ENCODE measurements around the gene MYMK. TPM values are rescaled to one million over a fixed set of nuclear protein-coding genes. Genes with fewer than 3 reads are reported as not detected.

MYMK gene
- total RNA-seq, 4 donors from 2014 or later, result not detected

- TF ChIP-seq CTCF (IDR thresholded peaks at IDR 0.05), result no peak
- ATAC-seq (ENCODE audit: low FRiP score), result no peak
- DNase-seq (ENCODE audit: low spot score), result no peak
These were observed 15.4 kb upstream of the MYMK start for GRCh38 chr9:133539991-133540697.

- DNase-seq (ENCODE audit: low spot score) (no peak), ATAC-seq (ENCODE audit: low FRiP score) (no peak)
- TF ChIP-seq CTCF (IDR thresholded peaks at IDR 0.05), result no peak
These were observed 14.4 kb upstream of the MYMK start for GRCh38 chr9:133538851-133539833.

GRCh38 chr9:133538176-133538575, 13.4 kb upstream of the MYMK start:
- TF ChIP-seq CTCF (IDR thresholded peaks at IDR 0.05), result no peak
- ATAC-seq (ENCODE audit: low FRiP score) (no peak), DNase-seq (ENCODE audit: low spot score) (no peak)

DNA sequence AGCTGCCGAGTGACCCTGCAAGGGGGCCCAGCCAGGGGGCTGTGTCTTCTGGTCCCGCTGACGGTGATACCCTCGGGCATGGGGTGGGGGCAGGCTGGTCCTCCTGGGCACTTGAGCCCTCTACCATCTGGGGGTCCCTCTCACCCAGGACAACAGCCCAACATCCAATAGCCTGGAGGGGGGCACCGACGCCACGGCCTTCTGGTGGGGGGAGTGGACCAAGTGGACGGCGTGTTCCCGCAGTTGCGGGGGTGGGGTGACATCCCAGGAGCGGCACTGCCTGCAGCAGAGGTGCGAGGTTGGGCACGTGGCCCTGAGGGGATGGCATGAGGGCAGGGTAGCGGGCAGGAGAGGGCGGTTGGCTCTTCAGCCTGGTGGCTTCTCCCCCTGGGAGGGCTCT, 12.5 kb upstream of the MYMK start:
- ATAC-seq (ENCODE audit: low FRiP score), result no peak
- TF ChIP-seq CTCF (IDR thresholded peaks at IDR 0.05), result no peak

DNA sequence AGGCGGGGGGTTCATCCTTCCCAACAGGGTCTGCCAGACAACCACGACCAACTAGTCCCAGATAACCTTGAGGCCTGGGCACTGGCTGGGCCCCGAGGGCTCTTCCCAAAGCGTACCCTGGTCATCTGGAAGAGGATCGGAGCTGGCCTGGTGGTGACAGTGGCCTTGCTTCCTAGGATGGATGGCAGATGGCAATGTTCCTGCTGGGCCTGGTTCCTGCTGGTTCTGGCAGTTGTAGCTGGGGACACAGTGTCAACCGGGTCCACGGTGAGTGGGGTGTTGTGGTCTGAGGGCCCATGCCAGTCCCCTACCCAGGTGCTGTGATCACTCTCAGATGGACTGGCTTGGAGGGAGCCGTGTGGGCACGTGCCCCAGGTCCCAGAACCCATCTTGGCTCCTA, 11.8 kb upstream of the MYMK start:
- DNase-seq (ENCODE audit: low spot score) (no peak), ATAC-seq (ENCODE audit: low FRiP score) (no peak)
- TF ChIP-seq CTCF (IDR thresholded peaks at IDR 0.05), result no peak

More for the DNA sequence above, 12.5 kb upstream of the MYMK start:
- DNase-seq (ENCODE audit: low spot score), result no peak

DNA sequence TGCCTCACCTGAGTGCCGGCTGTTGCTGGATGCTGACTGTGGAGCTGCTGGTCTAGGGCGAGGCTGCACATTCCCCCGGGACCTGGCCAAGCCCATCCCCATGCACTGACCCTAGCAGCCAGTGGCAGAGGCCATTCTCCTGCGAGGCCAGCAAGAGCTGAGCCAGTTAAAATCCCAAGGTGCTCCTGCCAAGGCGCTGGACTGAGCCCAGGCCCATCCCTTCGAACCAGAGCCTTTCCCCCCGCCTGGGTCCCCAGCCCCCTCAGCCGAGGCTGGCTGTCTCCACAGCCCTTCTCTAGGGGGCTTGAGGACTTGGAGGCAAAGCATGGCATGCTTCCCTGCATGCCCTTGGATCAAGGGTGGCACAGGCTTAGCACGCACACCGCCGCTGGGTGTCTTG, 11.3 kb upstream of the MYMK start:
- ATAC-seq (ENCODE audit: low FRiP score) (no peak), DNase-seq (ENCODE audit: low spot score) (no peak)
- TF ChIP-seq CTCF (IDR thresholded peaks at IDR 0.05), result no peak

Data from omental fat pad (tissue), 4 donors.